Inferior parietal cortex (tissue), 1 donor: ENCODE data around the gene KRT7.
A peak's percentile ranks its signal among the peaks of the same experiment; 100 is the strongest.

Experiments used
- DNase-seq: peaks from one replicate; pipeline ENCODE4 v3.0.0-alpha.2; 2016; ENCODE audit errors: extremely low spot score

KRT7 gene

GRCh38 chr12:52211716-52212585, 21.1 kb upstream of the KRT7 start:
- DNase-seq, result no peak

- no peak for DNase-seq
Observed at GRCh38 chr12:52212701-52213563, 20.1 kb upstream of the KRT7 start.

- DNase-seq, result peak; percentile 70
Observed at GRCh38 chr12:52213564-52214420, 19.3 kb upstream of the KRT7 start.

- DNase-seq, result no peak
Observed at GRCh38 chr12:52214421-52214802, 18.6 kb upstream of the KRT7 start.

GRCh38 chr12:52215587-52216031, 17.4 kb upstream of the KRT7 start:
- no peak for DNase-seq

- no peak for DNase-seq
Observed at GRCh38 chr12:52216100-52216499, 16.9 kb upstream of the KRT7 start.

- DNase-seq, result no peak
Observed at GRCh38 chr12:52216807-52217206, 16.2 kb upstream of the KRT7 start.

- DNase-seq, result no peak
Observed at GRCh38 chr12:52217223-52217622, 15.8 kb upstream of the KRT7 start.

GRCh38 chr12:52218001-52218400, 15.0 kb upstream of the KRT7 start:
- no peak for DNase-seq

- no peak for DNase-seq
Observed at GRCh38 chr12:52220477-52220876, 12.6 kb upstream of the KRT7 start.

- DNase-seq, result no peak
Observed at GRCh38 chr12:52221070-52221781, 11.8 kb upstream of the KRT7 start.

GRCh38 chr12:52221912-52222457, 11.1 kb upstream of the KRT7 start:
- peak; percentile 38 for DNase-seq

GRCh38 chr12:52222692-52223091, 10.4 kb upstream of the KRT7 start:
- DNase-seq, result no peak

- no peak for DNase-seq
Observed at GRCh38 chr12:52223406-52224039, 9.5 kb upstream of the KRT7 start.

GRCh38 chr12:52224151-52224550, 8.9 kb upstream of the KRT7 start:
- no peak for DNase-seq

GRCh38 chr12:52225752-52226151, 7.3 kb upstream of the KRT7 start:
- no peak for DNase-seq

- DNase-seq, result no peak
Observed at GRCh38 chr12:52226446-52226845, 6.6 kb upstream of the KRT7 start.

GRCh38 chr12:52227606-52228166, 5.4 kb upstream of the KRT7 start:
- no peak for DNase-seq

GRCh38 chr12:52228366-52228765, 4.7 kb upstream of the KRT7 start:
- DNase-seq, result no peak

GRCh38 chr12:52228931-52229330, 4.1 kb upstream of the KRT7 start:
- no peak for DNase-seq
